Left lung (tissue), 10 donors: ENCODE data around the gene ATXN2. TPM values are rescaled to one million over a fixed set of nuclear protein-coding genes. Genes with fewer than 3 reads are reported as not detected.

ENCODE experiments used
- ATAC-seq: fragments of 200-7000 bp; cut with Tn5 transposase; one replicate; pipeline ENCODE4 v1.9.1; 2020; ENCODE audit warnings: moderate library complexity
- DNase-seq, 4 donors: peaks; one replicate each; pipeline ENCODE4 v3.0.0-alpha.2; 2013 to 2020
- H3K27ac ChIP-seq, 2 donors: fragments of 200-600 bp; sonication (generic) in 1 of 2; one replicate each; pipeline versions ENCODE4 v1.5.0 to v1.8.0; 2020 to 2021
- H3K27me3 ChIP-seq, 2 donors: fragments of 200-600 bp; sonication (generic) in 1 of 2; one replicate each; pipeline versions ENCODE4 v1.5.0 to v1.8.0; 2020 to 2021
- H3K36me3 ChIP-seq, 2 donors: fragments of 200-600 bp; sonication (generic) in 1 of 2; one replicate each; pipeline versions ENCODE4 v1.5.0 to v1.8.0; 2020 to 2021
- H3K4me1 ChIP-seq, 2 donors: fragments of 200-600 bp; one replicate each; pipeline ENCODE4 v1.8.0; 2021
- H3K4me3 ChIP-seq, 2 donors: fragments of 200-600 bp; sonication (generic) in 1 of 2; one replicate each; pipeline versions ENCODE4 v1.5.0 to v1.8.0; 2020 to 2021; ENCODE audit warnings: mild to moderate bottlenecking in 1 of 2
- H3K9me3 ChIP-seq, 2 donors: fragments of 200-600 bp; sonication (generic) in 1 of 2; one replicate each; pipeline versions ENCODE4 v1.5.0 to v1.8.0; 2020 to 2021
- CTCF ChIP-seq, 2 donors: fragments of 200-600 bp; sonication (generic) in 1 of 2; IDR thresholded peaks; one replicate each; pipeline versions ENCODE4 v1.5.0 to v1.8.0; 2021; ENCODE audit warnings: antibody characterized with exemption in 2 of 2
- intact Hi-C, 2 donors: fragments of 100-400 bp; cut with DNase I; formaldehyde crosslinking; loops; one replicate each; pipeline versions ENCODE4 v1.11.2 to v1.14.2; 2022
- polyA plus RNA-seq, 6 donors: library from polyadenylated mRNA; unstranded; fragments of 120-200 nt; gene quantifications; one replicate each; pipeline ENCODE4 v1.2.1, GENCODE V29; 2013; ENCODE audit not compliant: insufficient read length in 6 of 6
- total RNA-seq, 2 donors: library from RNA; stranded (reverse); fragmentation: NEBNext Ultra II Directional; extraction: Animal tissue kit (Norgen Biotek cat#: 25700); gene quantifications; one replicate each; pipeline ENCODE4 v1.2.1, GENCODE V29; 2021
- donor health status: DM: no; HTN: yes; CAD: no.
- donor health status: DM: no; HTN: no; CAD: no.

ATXN2 gene
- total and polyA plus RNA-seq, 8 donors, result 60.9 to 90.2 (median 72.2) TPM

GRCh38 chr12:111447571-111448265 lies 151.4 kb downstream of the ATXN2 start:
- Histone ChIP-seq H3K9me3 (no peaks in the 10 kb centered on the region), H3K4me1 (peaks cover 12 to 88% of the 10 kb centered on the region in 2 donors), H3K4me3 (no peak overlapping the region), H3K27ac (peak overlapping the region in 1 of 2 donors; percentile 50), H3K36me3 (peaks cover 0 to 80% of the 10 kb centered on the region in 2 donors), H3K27me3 (no peaks in the 10 kb centered on the region)
- TF ChIP-seq CTCF (IDR thresholded peaks at IDR 0.05), result no peak
- ATAC-seq, result no peak
- intact Hi-C loops, result no loop called here
- DNase-seq, result no peak

- DNase-seq, result no peak
- Histone ChIP-seq H3K27ac (peak overlapping the region in 1 of 2 donors; percentile 82), H3K27me3 (no peaks in the 10 kb centered on the region), H3K9me3 (no peaks in the 10 kb centered on the region), H3K4me3 (no peak overlapping the region), H3K36me3 (peaks cover 0 to 80% of the 10 kb centered on the region in 2 donors), H3K4me1 (peaks cover 12 to 96% of the 10 kb centered on the region in 2 donors)
- TF ChIP-seq CTCF (IDR thresholded peaks at IDR 0.05), result no peak
- intact Hi-C loops, result no loop called here
- no peak for ATAC-seq
Observed at GRCh38 chr12:111446631-111447570, 152.2 kb downstream of the ATXN2 start.

GRCh38 chr12:111445726-111446581 lies 153.2 kb downstream of the ATXN2 start:
- no peak for ATAC-seq

More at GRCh38 chr12:111445726-111446581, 153.2 kb downstream of the ATXN2 start:
- intact Hi-C loops, result no loop called here
- peaks cover 0 to 74% of the 10 kb centered on the region in 2 donors for H3K36me3 ChIP-seq
- H3K9me3 ChIP-seq, result no peaks in the 10 kb centered on the region
- H3K4me1 ChIP-seq, result peaks cover 12 to 96% of the 10 kb centered on the region in 2 donors
- no peak overlapping the region for H3K4me3 ChIP-seq
- peak in 1 of 4 donors; percentile 46 for DNase-seq
- TF ChIP-seq CTCF (IDR thresholded peaks at IDR 0.05), result no peak
- peak overlapping the region; percentile 45 to 82 for H3K27ac ChIP-seq
- no peaks in the 10 kb centered on the region for H3K27me3 ChIP-seq
